Mesenchymal stem cell (in vitro differentiated cells and primary cell): ENCODE data around the gene INS.

Source experiments
- DNase-seq: peaks from one replicate; pipeline ENCODE4 v3.0.0-alpha.2; 2013
- H2AFZ ChIP-seq: one replicate; pipeline ENCODE4 v1.6.1; 2013; ENCODE audit warnings: low read depth, mild to moderate bottlenecking, control low read depth, inconsistent platforms, low read length, moderate library complexity
- H2AK5ac ChIP-seq: 2 replicates; pipeline ENCODE4 v1.6.1; 2013; ENCODE audit warnings: low read length, moderate library complexity, mild to moderate bottlenecking, inconsistent platforms; ENCODE audit not compliant: severe bottlenecking
- H2BK120ac ChIP-seq: one replicate; pipeline ENCODE4 v1.6.1; 2013; ENCODE audit warnings: low read depth, mild to moderate bottlenecking, inconsistent platforms, low read length, moderate library complexity
- H2BK12ac ChIP-seq, 2 experiments: one replicate each; pipeline ENCODE4 v1.6.1; 2013; ENCODE audit warnings: inconsistent platforms in 2 of 2, low read length in 2 of 2, mild to moderate bottlenecking in 2 of 2, moderate library complexity in 2 of 2, control low read depth in 1 of 2
- H2BK15ac ChIP-seq: one replicate; pipeline ENCODE4 v1.6.1; 2013; ENCODE audit warnings: mild to moderate bottlenecking, low read depth, inconsistent platforms; ENCODE audit not compliant: poor library complexity, severe bottlenecking
- H2BK5ac ChIP-seq: 2 replicates; pipeline ENCODE4 v1.6.1; 2013; ENCODE audit warnings: low read depth, mild to moderate bottlenecking, low read length, control low read depth, inconsistent platforms; ENCODE audit not compliant: poor library complexity, severe bottlenecking
- H3K14ac ChIP-seq, 2 experiments: one replicate each; pipeline ENCODE4 v1.6.1; 2013; ENCODE audit warnings: inconsistent platforms in 2 of 2, low read length in 2 of 2, control low read depth in 1 of 2, mild to moderate bottlenecking in 1 of 2, moderate library complexity in 1 of 2
- H3K18ac ChIP-seq, 2 experiments: one replicate each; pipeline ENCODE4 v1.6.1; 2013; ENCODE audit warnings: inconsistent platforms in 2 of 2, low read length in 2 of 2, control low read depth in 1 of 2, low read depth in 1 of 2, mild to moderate bottlenecking in 1 of 2
- H3K23ac ChIP-seq, 2 experiments: one replicate each; pipeline ENCODE4 v1.6.1; 2013; ENCODE audit warnings: inconsistent platforms in 2 of 2, low read length in 2 of 2, mild to moderate bottlenecking in 2 of 2, moderate library complexity in 2 of 2, control low read depth in 1 of 2
- H3K27ac ChIP-seq: 2 replicates; pipeline ENCODE4 v1.5.1; 2013; ENCODE audit warnings: mild to moderate bottlenecking, moderate library complexity, low read length, control low read depth, inconsistent platforms; ENCODE audit not compliant: poor library complexity, severe bottlenecking
- H3K27me3 ChIP-seq, 2 experiments: 2 replicates each; pipeline versions ENCODE4 v1.6.1 to v1.7.0; 2013; ENCODE audit warnings: low read length in 2 of 2, mild to moderate bottlenecking in 2 of 2, moderate library complexity in 2 of 2, control low read depth in 1 of 2, inconsistent platforms in 1 of 2; ENCODE audit not compliant: control insufficient read depth in 1 of 2, insufficient read depth in 1 of 2
- H3K36me3 ChIP-seq, 2 experiments: 2 replicates each; pipeline versions ENCODE4 v1.6.1 to v1.7.0; 2013; ENCODE audit warnings: low read length in 2 of 2, control low read depth in 1 of 2, inconsistent platforms in 1 of 2, low read depth in 1 of 2, mild to moderate bottlenecking in 1 of 2; ENCODE audit not compliant: insufficient read depth in 2 of 2, control insufficient read depth in 1 of 2
- H3K4ac ChIP-seq, 2 experiments: one replicate each; pipeline ENCODE4 v1.6.1; 2013; ENCODE audit warnings: inconsistent platforms in 2 of 2, low read length in 2 of 2, mild to moderate bottlenecking in 2 of 2, moderate library complexity in 2 of 2, control low read depth in 1 of 2, low read depth in 1 of 2
- H3K4me1 ChIP-seq: 2 replicates; pipeline ENCODE4 v1.6.1; 2013; ENCODE audit warnings: low read depth, low read length, control low read depth; ENCODE audit not compliant: control insufficient read depth, insufficient read depth
- H3K4me2 ChIP-seq: 2 replicates; pipeline ENCODE4 v1.6.1; 2013; ENCODE audit warnings: low read length, mild to moderate bottlenecking, inconsistent platforms; ENCODE audit not compliant: poor library complexity, severe bottlenecking
- H3K4me3 ChIP-seq, 2 experiments: 2 replicates each; pipeline versions ENCODE4 v1.5.1 to v1.7.0; 2013; ENCODE audit warnings: low read length in 2 of 2, mild to moderate bottlenecking in 2 of 2, control low read depth in 1 of 2, low read depth in 1 of 2; ENCODE audit not compliant: insufficient read depth in 1 of 2
- H3K79me1 ChIP-seq: replicated peaks from 2 replicates; pipeline ENCODE4 v1.6.1; 2013; ENCODE audit warnings: mild to moderate bottlenecking, control low read depth, low read length, inconsistent platforms; ENCODE audit not compliant: poor library complexity, severe bottlenecking
- H3K9ac ChIP-seq: 2 replicates; pipeline ENCODE4 v1.7.0; 2013; ENCODE audit warnings: mild to moderate bottlenecking, low read length, moderate library complexity
- H3K9me3 ChIP-seq: 2 replicates; pipeline ENCODE4 v1.7.0; 2013; ENCODE audit warnings: mild to moderate bottlenecking, low read length; ENCODE audit not compliant: control insufficient read depth
- H4K8ac ChIP-seq: one replicate; pipeline ENCODE4 v1.6.1; 2013; ENCODE audit warnings: inconsistent platforms, mild to moderate bottlenecking, low read length, moderate library complexity
- H4K91ac ChIP-seq: one replicate; pipeline ENCODE4 v1.6.1; 2013; ENCODE audit warnings: mild to moderate bottlenecking, low read length, inconsistent platforms
- WGBS: methylation state at CpG from one replicate; pipeline ENCODE4 v1.1.7; 2013; ENCODE audit warnings: mixed read lengths; 5-methylcytosine and 5-hydroxymethylcytosine counted together

The INS gene

DNA sequence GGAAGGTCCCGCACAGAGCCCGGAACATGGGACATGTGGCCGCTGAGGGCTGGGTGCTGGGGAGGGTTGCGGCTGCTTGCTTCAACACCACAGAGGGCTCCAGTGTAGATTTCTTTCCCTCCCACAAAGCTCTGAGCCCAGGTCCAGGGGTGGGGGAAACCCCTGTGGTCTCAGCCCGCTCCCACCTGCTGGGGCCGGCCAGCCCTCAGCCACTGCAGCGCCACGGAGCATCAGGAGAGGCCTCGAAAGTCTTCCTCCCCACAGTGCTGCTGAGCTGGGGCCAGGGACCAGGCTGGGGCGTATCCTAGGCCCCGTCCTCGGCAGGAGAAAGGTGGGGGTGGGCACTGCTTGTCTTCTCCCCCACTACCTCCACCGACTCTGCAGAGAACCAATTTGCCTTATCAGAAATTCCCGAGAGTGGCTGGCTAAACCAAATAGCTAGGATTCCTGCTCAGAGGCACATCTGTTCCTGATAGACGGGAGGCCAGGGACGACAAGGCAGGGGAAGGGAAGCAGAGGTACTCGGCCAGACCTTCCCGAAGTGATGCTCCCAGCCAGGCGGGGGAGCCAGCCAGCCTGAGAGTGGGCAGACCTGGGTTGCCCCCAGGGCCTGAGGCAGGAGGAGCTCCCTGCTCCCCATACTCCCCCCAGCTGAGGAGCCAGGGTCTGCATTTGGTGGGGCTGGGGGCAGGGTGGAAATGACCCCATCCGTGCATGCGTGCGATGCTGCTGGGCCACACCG lies 40.5 kb downstream of the INS start:
- Histone ChIP-seq H3K9ac (no peak overlapping the region), H3K4ac (no peak overlapping the region), H3K27ac (no peak overlapping the region), H4K8ac (no peak overlapping the region), H3K36me3 (no peaks in the 10 kb centered on the region), H2BK120ac (no peak overlapping the region), H2AK5ac (no peak overlapping the region), H3K23ac (no peak overlapping the region), H3K4me1 (peaks cover 18% of the 10 kb centered on the region), H2BK5ac (no peak overlapping the region), H3K14ac (no peak overlapping the region), H2BK15ac (no peak overlapping the region), H3K4me2 (no peak overlapping the region), H4K91ac (no peak overlapping the region), H3K27me3 (peaks cover 0 to 22% of the 10 kb centered on the region in 2 experiments), H3K9me3 (peaks cover 28% of the 10 kb centered on the region), H2BK12ac (no peak overlapping the region), H3K4me3 (no peak overlapping the region), H3K18ac (peak overlapping the region in 1 of 2 experiments; percentile 1), H3K79me1 (no peaks in the 10 kb centered on the region), H2AFZ (no peak overlapping the region)
- WGBS, result 57% methylated on average over 23 of the region's 23 CpGs
- no peak for DNase-seq

DNA sequence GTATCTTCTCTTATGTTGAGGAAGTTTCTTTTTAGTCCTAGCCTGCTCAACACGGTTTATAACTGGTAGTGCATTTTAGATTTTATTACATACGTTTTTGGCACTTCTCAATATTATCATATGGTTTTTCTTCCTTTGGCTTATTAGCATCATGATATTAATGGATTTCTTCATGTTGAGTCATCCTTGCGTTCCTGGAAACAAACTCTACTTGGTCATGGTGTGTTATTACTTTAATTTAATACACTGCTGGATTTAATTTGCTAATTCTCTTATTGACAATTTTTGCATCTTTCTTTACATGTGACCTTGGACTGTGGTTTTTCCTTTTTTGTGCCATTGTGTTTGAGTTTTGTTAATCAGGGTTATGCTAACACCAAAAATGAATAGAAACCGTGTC lies 42.3 kb downstream of the INS start:
- H2BK12ac ChIP-seq, result no peak overlapping the region
- no peak overlapping the region for H3K4me3 ChIP-seq
- H3K4ac ChIP-seq, result no peak overlapping the region
- peaks cover 0 to 4% of the 10 kb centered on the region in 2 experiments for H3K36me3 ChIP-seq
- no peak overlapping the region for H4K91ac ChIP-seq
- no peak overlapping the region for H3K4me2 ChIP-seq
- no peaks in the 10 kb centered on the region for H3K79me1 ChIP-seq
- H3K27me3 ChIP-seq, result peaks cover 0 to 33% of the 10 kb centered on the region in 2 experiments
- H2BK120ac ChIP-seq, result no peak overlapping the region
- H3K9ac ChIP-seq, result no peak overlapping the region
- peaks cover 31% of the 10 kb centered on the region for H3K9me3 ChIP-seq
- H3K4me1 ChIP-seq, result peaks cover 18% of the 10 kb centered on the region
- no peak overlapping the region for H3K18ac ChIP-seq
- H2BK5ac ChIP-seq, result no peak overlapping the region
- no peak overlapping the region for H3K14ac ChIP-seq
- no peak overlapping the region for H2AK5ac ChIP-seq
- no peak overlapping the region for H2AFZ ChIP-seq
- H3K27ac ChIP-seq, result no peak overlapping the region
- no peak overlapping the region for H4K8ac ChIP-seq
- no peak overlapping the region for H3K23ac ChIP-seq
- no CpG with 5 or more reads among the region's 4 CpGs for WGBS
- H2BK15ac ChIP-seq, result no peak overlapping the region
- DNase-seq, result no peak

DNA sequence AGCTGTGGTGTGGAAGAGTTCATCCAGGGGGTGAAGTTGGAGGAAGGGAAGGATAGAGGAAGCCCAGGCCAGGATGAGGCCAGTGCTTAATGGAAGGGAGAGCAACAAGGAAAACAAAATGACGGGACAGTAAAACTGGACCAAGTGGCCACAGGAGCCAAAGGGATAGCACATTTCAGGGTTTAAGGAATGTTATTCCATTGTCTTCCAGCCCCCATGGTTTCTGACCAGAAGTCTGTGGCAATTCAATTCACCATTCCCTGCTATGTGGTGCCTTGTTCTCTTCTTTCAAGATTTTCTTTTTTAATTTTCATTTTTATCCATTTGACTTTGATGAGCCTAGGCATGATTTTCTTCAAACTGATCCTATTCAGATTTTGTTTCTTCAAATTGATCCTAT lies 44.3 kb downstream of the INS start:
- H3K23ac ChIP-seq, result no peak overlapping the region
- WGBS, result 90% methylated on average over 1 of the region's 1 CpG
- no peak overlapping the region for H3K27ac ChIP-seq
- peaks cover 4% of the 10 kb centered on the region for H3K4me1 ChIP-seq
- DNase-seq, result no peak
- H2BK12ac ChIP-seq, result no peak overlapping the region
- H2BK5ac ChIP-seq, result no peak overlapping the region
- no peak overlapping the region for H3K4me2 ChIP-seq
- no peak overlapping the region for H3K9ac ChIP-seq
- H3K4me3 ChIP-seq, result no peak overlapping the region
- peaks cover 0 to 4% of the 10 kb centered on the region in 2 experiments for H3K36me3 ChIP-seq
- no peak overlapping the region for H2AFZ ChIP-seq
- no peak overlapping the region for H2BK15ac ChIP-seq
- no peak overlapping the region for H2AK5ac ChIP-seq
- H3K4ac ChIP-seq, result no peak overlapping the region
- no peak overlapping the region for H4K8ac ChIP-seq
- no peak overlapping the region for H3K14ac ChIP-seq
- no peak overlapping the region for H4K91ac ChIP-seq
- H2BK120ac ChIP-seq, result no peak overlapping the region
- H3K79me1 ChIP-seq, result no peaks in the 10 kb centered on the region
- peaks cover 31% of the 10 kb centered on the region for H3K9me3 ChIP-seq
- H3K27me3 ChIP-seq, result peaks cover 0 to 34% of the 10 kb centered on the region in 2 experiments
- H3K18ac ChIP-seq, result no peak overlapping the region

DNA sequence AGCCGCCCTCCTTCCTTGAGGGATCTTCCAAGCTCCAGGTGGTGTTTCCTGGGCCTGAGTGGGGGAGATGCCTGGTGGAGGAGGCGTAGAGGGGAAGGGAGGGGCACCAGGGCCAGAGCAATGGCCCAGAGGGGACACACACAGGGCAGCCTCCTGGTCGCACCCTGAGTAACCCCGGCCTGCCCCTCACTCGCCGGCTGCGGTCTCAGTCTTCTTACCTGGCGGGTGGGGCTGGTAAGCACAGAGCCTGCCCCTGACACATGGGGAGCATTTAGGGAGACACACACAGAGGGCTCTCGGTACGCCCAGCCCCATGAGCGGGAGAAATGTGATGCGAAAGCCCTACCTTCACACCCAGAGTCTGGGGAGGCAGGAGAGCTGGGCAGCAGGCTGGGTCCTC lies 45.7 kb downstream of the INS start:
- Histone ChIP-seq H4K91ac (no peak overlapping the region), H3K4ac (no peak overlapping the region), H3K4me3 (no peak overlapping the region), H3K14ac (peak overlapping the region in 1 of 2 experiments; percentile 36), H3K23ac (no peak overlapping the region), H3K27ac (no peak overlapping the region), H3K79me1 (no peaks in the 10 kb centered on the region), H3K4me2 (no peak overlapping the region), H2BK5ac (no peak overlapping the region), H3K9me3 (peaks cover 33% of the 10 kb centered on the region), H2BK12ac (no peak overlapping the region), H3K36me3 (peaks cover 0 to 4% of the 10 kb centered on the region in 2 experiments), H3K9ac (no peak overlapping the region), H3K18ac (no peak overlapping the region), H2BK120ac (no peak overlapping the region), H4K8ac (no peak overlapping the region), H2AK5ac (no peak overlapping the region), H3K4me1 (peaks cover 2% of the 10 kb centered on the region), H2AFZ (no peak overlapping the region), H2BK15ac (no peak overlapping the region), H3K27me3 (peaks cover 0 to 35% of the 10 kb centered on the region in 2 experiments)
- 95% methylated on average over 12 of the region's 12 CpGs for WGBS
- no peak for DNase-seq
